ENCODE measurements around the gene PHF20. TPM values are rescaled to one million over a fixed set of nuclear protein-coding genes. Genes with fewer than 3 reads are reported as not detected.

PHF20 gene
- total RNA-seq, 1 experiment from 2014 or later, result 37.2 TPM

DNA sequence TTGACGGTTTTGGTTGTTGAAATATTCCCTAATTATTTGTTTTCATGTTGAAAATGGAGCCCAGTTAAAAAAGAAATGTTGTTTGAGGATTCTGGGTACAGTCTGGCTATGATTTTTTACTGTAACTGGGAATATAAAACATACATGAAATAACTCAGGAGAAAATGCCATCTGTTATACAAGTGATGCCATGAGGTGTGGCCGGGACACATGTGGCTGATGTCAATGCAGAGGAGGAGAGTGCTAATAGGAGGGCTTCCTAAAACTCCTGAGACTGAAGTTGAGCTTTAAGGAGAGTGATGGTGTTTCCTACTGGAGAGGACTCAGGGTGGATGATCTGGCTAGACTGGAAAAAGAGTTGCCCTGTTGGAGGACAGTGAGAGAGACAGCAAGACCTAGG lies 169.8 kb downstream of the PHF20 start:
- Histone ChIP-seq H3K9me3 (ENCODE audit: low read length) (no peaks in the 10 kb centered on the region), H4K20me1 (ENCODE audit: low read length) (no peaks in the 10 kb centered on the region), H3K36me3 (ENCODE audit: low read depth, low read length) (peaks cover 2% of the 10 kb centered on the region; the same call in 1 of the 2 replicates), H3K9ac (ENCODE audit: low read length) (no peak overlapping the region), H3K27me3 (ENCODE audit: low read length) (no peaks in the 10 kb centered on the region), H3K27ac (ENCODE audit: low read length) (no peak overlapping the region), H3K4me3 (ENCODE audit: low read length) (no peak overlapping the region), H3K4me2 (ENCODE audit: low read length) (no peak overlapping the region), H3F3A (ENCODE audit: low read length, unreplicated experiment) (no peaks in the 10 kb centered on the region), H3K4me1 (ENCODE audit: insufficient read depth, low read length) (no peaks in the 10 kb centered on the region), H3K9me2 (replicated peaks; ENCODE audit: low read length) (no peaks in the 10 kb centered on the region), H3K79me2 (ENCODE audit: low read length) (no peaks in the 10 kb centered on the region), H2AFZ (ENCODE audit: low read length) (no peak overlapping the region)
- intact Hi-C loops (cut with micrococcal nuclease), result no loop called here
- ChIA-PET CTCF (no interaction called here), POLR2A (ENCODE audit: unreplicated experiment) (no interaction called here)
- BruUV-seq (replicated peaks), result no TSS peak
- DNase-seq (no peak), ATAC-seq (no peak)
- TF ChIP-seq EZH2phosphoT487 (IDR thresholded peaks at IDR 0.05; ENCODE audit: borderline replicate concordance, low read length) (no peak), CTCF (conservative IDR thresholded peaks at IDR 0.05; ENCODE audit: low read depth, low read length) (no peak), EZH2 (IDR thresholded peaks at IDR 0.05; ENCODE audit: low read length, unreplicated experiment) (no peak)

DNA sequence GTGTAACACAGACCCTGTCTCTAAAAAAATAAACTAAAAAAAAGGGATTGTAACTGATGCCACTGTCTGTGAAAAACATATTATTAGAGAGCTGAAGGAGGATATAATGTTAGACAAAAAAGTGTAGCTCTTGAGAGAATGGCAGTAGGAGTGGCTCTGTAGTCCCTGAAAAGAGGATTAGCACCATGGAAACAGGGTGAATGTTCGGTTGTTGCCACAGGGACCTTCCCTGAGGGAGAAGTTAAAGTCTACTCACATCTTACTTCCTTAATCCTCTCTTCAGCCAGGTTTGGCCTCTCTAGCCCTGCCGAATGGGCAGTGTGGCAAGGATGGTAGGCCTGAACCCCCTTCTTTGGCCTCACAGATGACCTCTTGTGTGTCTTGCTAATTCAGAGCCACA lies 170.4 kb downstream of the PHF20 start:
- Histone ChIP-seq H3K9me3 (ENCODE audit: low read length) (no peaks in the 10 kb centered on the region), H4K20me1 (ENCODE audit: low read length) (no peaks in the 10 kb centered on the region), H3K36me3 (ENCODE audit: low read depth, low read length) (peaks cover 2% of the 10 kb centered on the region; the same call in 1 of the 2 replicates), H2AFZ (ENCODE audit: low read length) (no peak overlapping the region), H3K4me2 (ENCODE audit: low read length) (no peak overlapping the region), H3K9ac (ENCODE audit: low read length) (no peak overlapping the region), H3K9me2 (replicated peaks; ENCODE audit: low read length) (no peaks in the 10 kb centered on the region), H3K4me3 (ENCODE audit: low read length) (no peak overlapping the region), H3K79me2 (ENCODE audit: low read length) (no peaks in the 10 kb centered on the region), H3F3A (ENCODE audit: low read length, unreplicated experiment) (no peaks in the 10 kb centered on the region), H3K27ac (ENCODE audit: low read length) (no peak overlapping the region), H3K27me3 (ENCODE audit: low read length) (no peaks in the 10 kb centered on the region), H3K4me1 (ENCODE audit: insufficient read depth, low read length) (no peaks in the 10 kb centered on the region)
- POLR2A ChIA-PET (ENCODE audit: unreplicated experiment), result interaction anchor here (0.6 kb wide), 1 partner anchor 41 kb away, joined by 3 read pairs; no protein-coding TSS in a partner anchor
- BruUV-seq (replicated peaks), result TSS peak; percentile 12
- TF ChIP-seq CTCF (conservative IDR thresholded peaks at IDR 0.05; ENCODE audit: low read depth, low read length) (no peak), EZH2phosphoT487 (IDR thresholded peaks at IDR 0.05; ENCODE audit: borderline replicate concordance, low read length) (no peak), EZH2 (IDR thresholded peaks at IDR 0.05; ENCODE audit: low read length, unreplicated experiment) (no peak)
- CTCF ChIA-PET, result interaction anchor here (0.7 kb wide), 1 partner anchor 51 kb away, joined by 4 read pairs; no protein-coding TSS in a partner anchor
- intact Hi-C loops (cut with micrococcal nuclease), result no loop called here
- ATAC-seq (no peak), DNase-seq (no peak)

DNA sequence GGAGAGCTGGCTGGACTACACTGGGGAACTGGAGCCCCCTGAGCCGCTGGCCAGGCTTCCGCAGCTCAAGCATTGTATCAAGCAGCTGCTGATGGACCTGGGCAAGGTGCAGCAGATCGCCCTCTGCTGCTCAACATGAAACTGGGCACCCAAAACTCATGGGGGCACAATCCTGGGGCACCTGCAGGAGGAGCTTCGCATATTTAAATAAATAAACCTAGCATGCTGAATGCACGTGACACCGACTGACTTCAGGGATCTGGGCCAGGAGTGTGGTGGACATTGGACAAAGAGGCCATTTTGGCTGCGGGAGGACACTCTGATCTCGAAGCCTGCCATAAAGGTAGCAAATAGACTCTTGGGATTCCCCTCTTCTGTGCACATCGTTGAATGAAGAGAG lies 175.7 kb downstream of the PHF20 start:
- H3K79me2 ChIP-seq (ENCODE audit: low read length), result peaks cover 9% of the 10 kb centered on the region
- no peak overlapping the region for H3K9ac ChIP-seq (ENCODE audit: low read length)
- H3K4me3 ChIP-seq (ENCODE audit: low read length), result no peak overlapping the region
- TF ChIP-seq EZH2 (IDR thresholded peaks at IDR 0.05; ENCODE audit: low read length, unreplicated experiment), result no peak
- TF ChIP-seq CTCF (conservative IDR thresholded peaks at IDR 0.05; ENCODE audit: low read depth, low read length), result peak; percentile 82
- H3K9me3 ChIP-seq (ENCODE audit: low read length), result no peaks in the 10 kb centered on the region
- no TSS peak for BruUV-seq (replicated peaks)
- peaks cover 3% of the 10 kb centered on the region for H3K4me1 ChIP-seq (ENCODE audit: insufficient read depth, low read length)
- no peak overlapping the region for H3K4me2 ChIP-seq (ENCODE audit: low read length)
- ChIA-PET CTCF (interaction anchor here (0.5 to 1.1 kb wide), 6 partner anchors 20 to 205 kb away, joined by 3 to 10 read pairs (median 3); partner anchors contain the start of gene RBM39), POLR2A (ENCODE audit: unreplicated experiment) (interaction anchor here (0.7 kb wide), 1 partner anchor 205 kb away, joined by 4 read pairs; the partner anchor contains the start of gene RBM39)
- no peaks in the 10 kb centered on the region for H3F3A ChIP-seq (ENCODE audit: low read length, unreplicated experiment)
- peaks cover 2% of the 10 kb centered on the region; the same call in 1 of the 2 replicates for H3K36me3 ChIP-seq (ENCODE audit: low read depth, low read length)
- H3K27ac ChIP-seq (ENCODE audit: low read length), result no peak overlapping the region
- DNase-seq (peak; percentile 56), ATAC-seq (peak; percentile 67; the same call in 1 of the 2 replicates)
- no peak overlapping the region for H2AFZ ChIP-seq (ENCODE audit: low read length)
- intact Hi-C loops (cut with micrococcal nuclease), result no loop called here
- no peaks in the 10 kb centered on the region for H3K27me3 ChIP-seq (ENCODE audit: low read length)
- H4K20me1 ChIP-seq (ENCODE audit: low read length), result no peaks in the 10 kb centered on the region
- no peaks in the 10 kb centered on the region for H3K9me2 ChIP-seq (replicated peaks; ENCODE audit: low read length)
